H1 (cell line): Measurements from ENCODE around the gene CR2. TPM values are rescaled to one million over a fixed set of nuclear protein-coding genes. Genes with fewer than 3 reads are reported as not detected.

Source experiments
- CTCF ChIA-PET: fragments of 300-600 bp; sonication (Branson Sonifier 250); formaldehyde crosslinking; loops from one replicate; lab custom pipeline; 2021; ENCODE audit not compliant: partially characterized antibody; lab: Charles Lee
- POLR2A ChIA-PET: fragments of 300-600 bp; sonication (Branson Sonifier 250); formaldehyde crosslinking; loops from one replicate; lab custom pipeline; 2021; ENCODE audit warnings: inconsistent platforms; ENCODE audit not compliant: partially characterized antibody; lab: Charles Lee
- DNase-seq, 2 experiments: peaks; one replicate each; pipeline versions ENCODE4 v3.0.0 to v3.0.0-alpha.2; 2010 to 2022; ENCODE audit warnings: low spot score in 2 of 2, low read depth in 1 of 2, mixed read lengths in 1 of 2
- FAIRE-seq: peaks from 2 replicates; lab custom pipeline; 2011; peaks lifted over from hg19 to GRCh38; lab: Jason Lieb, UNC
- H2AFZ ChIP-seq: 2 replicates; pipeline ENCODE4 v1.8.1; 2012; ENCODE audit warnings: low read length, inconsistent platforms
- H2AK5ac ChIP-seq: 2 replicates; pipeline ENCODE4 v1.6.1; 2013; ENCODE audit warnings: low read depth, low read length
- H2BK120ac ChIP-seq: replicated peaks from 2 replicates; pipeline ENCODE3; 2013; ENCODE audit warnings: low read depth, low read length, inconsistent platforms
- H2BK12ac ChIP-seq: 2 replicates; pipeline ENCODE4 v1.6.1; 2013; ENCODE audit warnings: low read depth, low read length
- H2BK15ac ChIP-seq: 2 replicates; pipeline ENCODE4 v1.6.1; 2013; ENCODE audit warnings: low read length
- H2BK20ac ChIP-seq: 2 replicates; pipeline ENCODE4 v1.6.1; 2013; ENCODE audit warnings: low read length
- H2BK5ac ChIP-seq: 2 replicates; pipeline ENCODE4 v1.6.1; 2013; ENCODE audit warnings: low read depth, low read length
- H3K14ac ChIP-seq: 2 replicates; pipeline ENCODE4 v1.6.1; 2013; ENCODE audit warnings: inconsistent platforms; ENCODE audit not compliant: insufficient read length
- H3K18ac ChIP-seq: 2 replicates; pipeline ENCODE4 v1.6.1; 2013; ENCODE audit warnings: low read length; ENCODE audit errors: extremely low read depth
- H3K23ac ChIP-seq: 2 replicates; pipeline ENCODE4 v1.6.1; 2013; ENCODE audit warnings: inconsistent platforms; ENCODE audit not compliant: insufficient read length
- H3K23me2 ChIP-seq: 2 replicates; pipeline ENCODE4 v1.6.1; 2013; ENCODE audit warnings: low read depth, low read length
- H3K27ac ChIP-seq: 2 replicates; pipeline ENCODE4 v1.6.1; 2011; ENCODE audit warnings: low read depth, low read length, inconsistent platforms
- H3K27me3 ChIP-seq, 4 experiments: replicated peaks in 1 of 4; 1 replicate in 1 of 4; 2 replicates in 3 of 4; pipeline versions ENCODE4 v1.6.1 to v1.8.1; 2011 to 2013; ENCODE audit warnings: low read length in 3 of 4, mild to moderate bottlenecking in 3 of 4, inconsistent platforms in 2 of 4, mixed read lengths in 2 of 4, moderate library complexity in 1 of 4; ENCODE audit not compliant: control insufficient read depth in 3 of 4, insufficient read depth in 3 of 4; ENCODE audit errors: extremely low read depth in 1 of 4
- H3K36me3 ChIP-seq, 4 experiments: 2 replicates each; pipeline versions ENCODE4 v1.6.1 to v1.8.1; 2011 to 2013; ENCODE audit warnings: mild to moderate bottlenecking in 4 of 4, low read length in 3 of 4, moderate library complexity in 2 of 4, control low read depth in 1 of 4, inconsistent platforms in 1 of 4; ENCODE audit not compliant: insufficient read depth in 4 of 4, control insufficient read depth in 2 of 4
- H3K4ac ChIP-seq: replicated peaks from 2 replicates; pipeline ENCODE3; 2013; ENCODE audit warnings: low read length, low read depth, mixed read lengths, inconsistent platforms; ENCODE audit not compliant: insufficient read length
- H3K4me1 ChIP-seq, 4 experiments: replicated peaks in 1 of 4; 1 replicate in 1 of 4; 2 replicates in 3 of 4; pipeline versions ENCODE4 v1.6.1 to v1.8.1; 2011 to 2013; ENCODE audit warnings: low read length in 3 of 4, inconsistent platforms in 2 of 4, mixed read lengths in 1 of 4; ENCODE audit not compliant: insufficient read depth in 4 of 4, control insufficient read depth in 3 of 4
- H3K4me2 ChIP-seq, 2 experiments: 2 replicates each; pipeline versions ENCODE4 v1.6.1 to v1.8.1; 2011 to 2013; ENCODE audit warnings: low read depth in 2 of 2, low read length in 2 of 2, control low read depth in 1 of 2, inconsistent platforms in 1 of 2, mild to moderate bottlenecking in 1 of 2; ENCODE audit not compliant: insufficient read depth in 1 of 2
- H3K4me3 ChIP-seq, 4 experiments: fragments of 200-600, 300-600 bp in 1 of 4; sonication (generic), shearing (Covaris generic), sonication (Bioruptor Twin) in 1 of 4; 2 replicates each; pipeline versions ENCODE4 v1.5.1 to v1.8.1; 2011 to 2016; ENCODE audit warnings: low read length in 4 of 4, low read depth in 3 of 4, control low read depth in 2 of 4, inconsistent platforms in 2 of 4, mild to moderate bottlenecking in 2 of 4, mixed read lengths in 1 of 4, moderate library complexity in 1 of 4; ENCODE audit not compliant: insufficient read depth in 2 of 4; ENCODE audit errors: extremely low read depth in 1 of 4
- H3K56ac ChIP-seq: replicated peaks from 2 replicates; pipeline ENCODE3; 2013; ENCODE audit warnings: low read depth, mild to moderate bottlenecking, mixed read lengths, low read length, inconsistent platforms; ENCODE audit not compliant: insufficient read length
- H3K79me1 ChIP-seq: 2 replicates; pipeline ENCODE4 v1.6.1; 2013; ENCODE audit warnings: low read depth, low read length, control low read depth
- H3K79me2 ChIP-seq, 2 experiments: 2 replicates each; pipeline versions ENCODE4 v1.6.1 to v1.8.1; 2012 to 2013; ENCODE audit warnings: low read length in 2 of 2, mild to moderate bottlenecking in 2 of 2, inconsistent platforms in 1 of 2; ENCODE audit not compliant: insufficient read depth in 2 of 2, control insufficient read depth in 1 of 2
- H3K9ac ChIP-seq, 4 experiments: replicated peaks in 1 of 4; 1 replicate in 1 of 4; 2 replicates in 3 of 4; pipeline versions ENCODE4 v1.6.1 to v1.8.1; 2011 to 2013; ENCODE audit warnings: low read depth in 3 of 4, low read length in 3 of 4, control low read depth in 2 of 4, mild to moderate bottlenecking in 2 of 4, moderate library complexity in 2 of 4, inconsistent platforms in 1 of 4; ENCODE audit errors: extremely low read depth in 1 of 4
- H3K9me3 ChIP-seq, 2 experiments: 2 replicates each; pipeline versions ENCODE4 v1.6.1 to v1.8.1; 2012 to 2013; ENCODE audit warnings: mild to moderate bottlenecking in 2 of 2, moderate library complexity in 2 of 2, control low read depth in 1 of 2, inconsistent platforms in 1 of 2, low read depth in 1 of 2, low read length in 1 of 2, mixed read lengths in 1 of 2; ENCODE audit not compliant: insufficient read depth in 2 of 2
- H4K20me1 ChIP-seq, 2 experiments: replicated peaks in 1 of 2; 2 replicates each; pipeline versions ENCODE3 to v1.8.1; 2011 to 2013; ENCODE audit warnings: inconsistent platforms in 2 of 2, low read length in 2 of 2, mild to moderate bottlenecking in 1 of 2; ENCODE audit not compliant: insufficient read depth in 2 of 2, control insufficient read depth in 1 of 2
- H4K5ac ChIP-seq: 2 replicates; pipeline ENCODE4 v1.6.1; 2013; ENCODE audit warnings: low read length, low read depth, mixed read lengths, inconsistent platforms; ENCODE audit not compliant: insufficient read length
- H4K8ac ChIP-seq: 2 replicates; pipeline ENCODE4 v1.8.0; 2013; ENCODE audit warnings: mild to moderate bottlenecking, moderate library complexity, low read length, inconsistent platforms; ENCODE audit not compliant: insufficient read depth; ENCODE audit errors: extremely low read depth
- H4K91ac ChIP-seq: replicated peaks from 2 replicates; pipeline ENCODE3; 2013; ENCODE audit warnings: low read length, mixed read lengths, inconsistent platforms; ENCODE audit not compliant: insufficient read length
- BRCA1 ChIP-seq: IDR thresholded peaks from 2 replicates; pipeline ENCODE4 v1.6.1; 2012; ENCODE audit warnings: low read depth, low read length, improper control_type of control experiment
- CHD2 ChIP-seq: IDR thresholded peaks from 2 replicates; pipeline ENCODE4 v1.6.1; 2012; ENCODE audit warnings: low read length, improper control_type of control experiment
- CTCF ChIP-seq, 3 experiments: IDR thresholded peaks; 1 replicate in 2 of 3; 2 replicates in 1 of 3; pipeline versions ENCODE4 v1.5.1 to v1.6.1; 2011; ENCODE audit warnings: low read length in 3 of 3, mild to moderate bottlenecking in 3 of 3, inconsistent platforms in 2 of 3, low read depth in 1 of 3, moderate library complexity in 1 of 3; ENCODE audit not compliant: insufficient read depth in 1 of 3; ENCODE audit errors: control extremely low read depth in 1 of 3
- GTF2F1 ChIP-seq: IDR thresholded peaks from 2 replicates; pipeline ENCODE4 v1.6.1; 2012; ENCODE audit warnings: low read depth, low read length, improper control_type of control experiment, borderline replicate concordance
- JUN ChIP-seq: IDR thresholded peaks from 2 replicates; pipeline ENCODE4 v1.6.1; 2011; ENCODE audit warnings: low read depth, mild to moderate bottlenecking, improper control_type of control experiment, low read length
- PHF8 ChIP-seq: fragments of 200-600 bp; sonication (generic); conservative IDR thresholded peaks from 2 replicates; pipeline ENCODE4 v1.7.1; 2012; ENCODE audit warnings: low read depth, mild to moderate bottlenecking, inconsistent platforms, low read length, moderate library complexity
- POLR2A ChIP-seq, 2 experiments: IDR thresholded peaks; 1 replicate in 1 of 2; 2 replicates in 1 of 2; pipeline ENCODE4 v1.6.1; 2011; ENCODE audit warnings: low read depth in 2 of 2, low read length in 2 of 2, mild to moderate bottlenecking in 2 of 2; ENCODE audit errors: control extremely low read depth in 1 of 2
- RFX5 ChIP-seq: IDR thresholded peaks from 2 replicates; pipeline ENCODE4 v1.6.1; 2011; ENCODE audit warnings: low read depth, low read length, improper control_type of control experiment, borderline replicate concordance
- RNF2 ChIP-seq: fragments of 200-900, 300-1000 bp; sonication (generic); IDR thresholded peaks from 2 replicates; pipeline ENCODE4 v1.7.1; 2016; ENCODE audit warnings: borderline replicate concordance, low read depth, mild to moderate bottlenecking, antibody characterized with exemption, low read length; ENCODE audit not compliant: poor library complexity, severe bottlenecking; ENCODE audit errors: missing control alignments
- SP4 ChIP-seq: IDR thresholded peaks from 2 replicates; pipeline ENCODE4 v1.6.1; 2012; ENCODE audit warnings: low read length, inconsistent platforms
- WGBS, 2 experiments: shearing (Covaris generic) in 1 of 2; methylation state at CpG; one replicate each; pipeline versions ENCODE4 v1.1.6 to v1.1.7; 2013 to 2015; ENCODE audit warnings: low lambda C conversion rate in 2 of 2, mixed read lengths in 2 of 2, inconsistent platforms in 1 of 2, low coverage in 1 of 2, missing lambda C conversion rate in 1 of 2; ENCODE audit not compliant: insufficient replicate concordance in 2 of 2, insufficient coverage in 1 of 2, insufficient read length in 1 of 2; ENCODE audit errors: extremely low coverage in 1 of 2, missing lambda C conversion rate in 1 of 2; 5-methylcytosine and 5-hydroxymethylcytosine counted together
- polyA plus RNA-seq, 7 experiments: library from polyadenylated mRNA; depleted of rRNA in 3 of 7; stranded (reverse) in 5 of 7; unstranded in 2 of 7; fragments of >200 nt in 5 of 7; fragments of 200-250 nt in 2 of 7; gene quantifications; 1 replicate in 5 of 7; 2 replicates in 1 of 7; 4 replicates in 1 of 7; pipeline versions ENCODE4 v1.2.1 to v1.2.3, GENCODE V29; 2011 to 2013; ENCODE audit warnings: missing spikeins in 2 of 7, mixed read lengths in 2 of 7
- total RNA-seq: library from RNA; stranded (reverse); fragmentation: NEBNext Ultra II Directional; extraction: Animal tissue kit (Norgen Biotek cat#: 25700); gene quantifications from 2 replicates; pipeline ENCODE4 v1.2.1, GENCODE V29; 2021

CR2 gene
- total and polyA plus RNA-seq, 2 of the 8 experiments (the other 6 are each of a cell fraction or from before 2014, with no cell fraction given) = 1.7 to 3.0 TPM

- no peaks in the 10 kb centered on the region for H4K20me1 ChIP-seq
- H3K27me3 ChIP-seq = no peaks in the 10 kb centered on the region
- no peaks in the 10 kb centered on the region for H3K23me2 ChIP-seq
- H3K79me1 ChIP-seq = no peaks in the 10 kb centered on the region
- H3K9ac ChIP-seq = no peak overlapping the region
- FAIRE-seq (no peak), DNase-seq (no peak)
- H2BK120ac ChIP-seq = no peak overlapping the region
- H2BK12ac ChIP-seq = no peak overlapping the region
- H3K4me2 ChIP-seq = peak overlapping the region; percentile 47 to 55
- no peak overlapping the region for H2BK5ac ChIP-seq
- H3K23ac ChIP-seq = no peak overlapping the region
- no peak overlapping the region for H2BK15ac ChIP-seq
- peak overlapping the region in 1 of 4 experiments; percentile 43; a peak in 2 of 8 replicates for H3K4me3 ChIP-seq
- H3K36me3 ChIP-seq = no peaks in the 10 kb centered on the region
- no peak overlapping the region for H2BK20ac ChIP-seq
- H3K18ac ChIP-seq = no peak overlapping the region
- no peak overlapping the region for H4K5ac ChIP-seq
- peak overlapping the region; percentile 34; the same call in 1 of the 2 replicates for H2AFZ ChIP-seq
- H3K9me3 ChIP-seq = no peaks in the 10 kb centered on the region; a peak in 1 of 4 replicates
- no peaks in the 10 kb centered on the region for H3K79me2 ChIP-seq
- H4K8ac ChIP-seq = no peak overlapping the region
- POLR2A ChIA-PET = interaction anchor here (0.8 to 1.5 kb wide), 2 partner anchors 8 to 19 kb away, joined by 3 read pairs; no protein-coding TSS in a partner anchor
- H2AK5ac ChIP-seq = no peak overlapping the region
- no peak overlapping the region for H3K4ac ChIP-seq
- 49% methylated on average over 28 of the region's 28 CpGs; no CpG with 5 or more reads in 1 of the 2 experiments for WGBS, 2 experiments
- H4K91ac ChIP-seq = no peak overlapping the region
- peaks cover 0 to 3% (median 0%) of the 10 kb centered on the region in 4 experiments; a peak in 1 of 7 replicates for H3K4me1 ChIP-seq
- H3K27ac ChIP-seq = no peak overlapping the region
- CTCF ChIA-PET = interaction anchor here (0.7 to 1.8 kb wide), 11 partner anchors 8 to 483 kb away, joined by 3 to 5 read pairs (median 3); partner anchors contain the start of gene CR2
- no peak overlapping the region for H3K56ac ChIP-seq
- H3K14ac ChIP-seq = no peak overlapping the region
- TF ChIP-seq CTCF (IDR thresholded peaks at IDR 0.05; ENCODE audit: control extremely low read depth in 1 of 3, insufficient read depth in 1 of 3, low read depth in 1 of 3, low read length in 3 of 3) (no peak), POLR2A (IDR thresholded peaks at IDR 0.05; ENCODE audit: control extremely low read depth in 1 of 2, low read depth in 2 of 2, low read length in 2 of 2) (no peak), GTF2F1 (no peak), CHD2 (no peak), BRCA1 (no peak), PHF8 (no peak), RNF2 (no peak), SP4 (no peak), RFX5 (no peak), JUN (no peak)
Observed at GRCh38 chr1:207423560-207424292, 30.4 kb upstream of the CR2 start.
